SK-N-SH (cell line): ENCODE measurements around the gene PPM1F.
"Not testable (repeated sequence)": the region's sequence is repeated elsewhere in the genome, so short reads cannot be mapped to it uniquely, and the experiment has no call there.

Source experiments
- CHD2 ChIP-seq: fragments of 150-350 bp; IDR thresholded peaks from 2 replicates; pipeline ENCODE4 v1.6.1; 2018; ENCODE audit warnings: low read length; ENCODE audit not compliant: partially characterized antibody
- EZH2phosphoT487 ChIP-seq: fragments of 200-600 bp; sonication (generic); IDR thresholded peaks from 2 replicates; pipeline ENCODE4 v1.6.1; 2017; ENCODE audit warnings: low read depth, mixed run types, mild to moderate bottlenecking, antibody characterized with exemption, moderate library complexity, borderline replicate concordance
- RAD21 ChIP-seq: IDR thresholded peaks from 2 replicates; pipeline ENCODE4 v1.6.1; 2012; ENCODE audit warnings: mild to moderate bottlenecking, low read length
- RCOR1 ChIP-seq: fragments of 150-350 bp; IDR thresholded peaks from 2 replicates; pipeline ENCODE4 v1.6.1; 2017; ENCODE audit warnings: antibody characterized with exemption, low read length
- TF ChIP-seq, protein P1 (sequence below): fragments of 200-600 bp; sonication (generic); IDR thresholded peaks from 2 replicates; pipeline ENCODE4 v1.6.1; 2017; ENCODE audit warnings: antibody characterized with exemption, mild to moderate bottlenecking, moderate library complexity

DNA sequence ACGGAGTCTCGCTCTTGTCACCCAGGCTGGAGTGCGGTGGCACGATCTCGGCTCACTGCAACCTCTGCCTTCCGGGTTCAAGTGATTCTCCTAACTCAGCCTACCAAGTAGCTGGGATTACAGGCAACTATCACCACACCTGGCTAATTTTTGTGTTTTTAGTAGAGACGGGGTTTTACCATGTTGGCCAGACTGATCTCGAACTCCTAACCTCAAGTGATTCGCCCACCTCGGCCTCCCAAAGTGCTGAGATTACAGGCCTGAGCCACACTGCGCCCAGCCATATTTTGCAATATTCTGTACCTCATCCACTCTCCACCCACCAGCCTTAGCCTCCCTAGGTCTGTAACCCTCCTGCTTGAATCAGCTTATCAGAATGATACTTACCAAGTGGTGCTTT lies 47.4 kb downstream of the PPM1F start:
- not testable (repeated sequence) for TF ChIP-seq EZH2phosphoT487, RCOR1, RAD21, CHD2
- TF ChIP-seq, protein P1, sequence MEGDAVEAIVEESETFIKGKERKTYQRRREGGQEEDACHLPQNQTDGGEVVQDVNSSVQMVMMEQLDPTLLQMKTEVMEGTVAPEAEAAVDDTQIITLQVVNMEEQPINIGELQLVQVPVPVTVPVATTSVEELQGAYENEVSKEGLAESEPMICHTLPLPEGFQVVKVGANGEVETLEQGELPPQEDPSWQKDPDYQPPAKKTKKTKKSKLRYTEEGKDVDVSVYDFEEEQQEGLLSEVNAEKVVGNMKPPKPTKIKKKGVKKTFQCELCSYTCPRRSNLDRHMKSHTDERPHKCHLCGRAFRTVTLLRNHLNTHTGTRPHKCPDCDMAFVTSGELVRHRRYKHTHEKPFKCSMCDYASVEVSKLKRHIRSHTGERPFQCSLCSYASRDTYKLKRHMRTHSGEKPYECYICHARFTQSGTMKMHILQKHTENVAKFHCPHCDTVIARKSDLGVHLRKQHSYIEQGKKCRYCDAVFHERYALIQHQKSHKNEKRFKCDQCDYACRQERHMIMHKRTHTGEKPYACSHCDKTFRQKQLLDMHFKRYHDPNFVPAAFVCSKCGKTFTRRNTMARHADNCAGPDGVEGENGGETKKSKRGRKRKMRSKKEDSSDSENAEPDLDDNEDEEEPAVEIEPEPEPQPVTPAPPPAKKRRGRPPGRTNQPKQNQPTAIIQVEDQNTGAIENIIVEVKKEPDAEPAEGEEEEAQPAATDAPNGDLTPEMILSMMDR: not testable (repeated sequence)
